ENCODE results near the gene CNNM1.

Gene CNNM1

GRCh38 chr10:99422529-99423096 lies 93.5 kb downstream of the CNNM1 start:
- no peak for DNase-seq

GRCh38 chr10:99424656-99425055 lies 95.5 kb downstream of the CNNM1 start:
- no peak for DNase-seq

DNA sequence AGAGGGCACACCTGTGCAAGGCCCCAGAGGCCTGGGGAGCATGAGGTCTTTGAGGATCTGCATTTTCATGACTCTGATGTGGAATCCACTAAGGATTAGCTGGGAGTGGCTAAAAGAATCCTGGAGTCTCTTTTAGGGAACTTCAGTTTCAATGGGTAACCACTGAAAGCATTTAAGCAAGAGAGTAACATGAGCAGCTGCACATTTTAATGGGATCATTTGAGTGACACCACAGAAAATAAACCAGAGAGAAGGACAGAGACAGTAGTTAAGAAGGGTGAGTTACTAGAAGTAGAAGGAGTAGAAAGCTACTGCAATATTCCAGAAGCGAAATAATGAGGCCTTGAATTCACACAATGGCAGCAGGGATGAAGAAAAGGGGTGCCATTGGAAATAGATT lies 96.0 kb downstream of the CNNM1 start:
- no peak for DNase-seq

- DNase-seq: no peak
Observed at GRCh38 chr10:99426689-99427088, 97.5 kb downstream of the CNNM1 start.

DNA sequence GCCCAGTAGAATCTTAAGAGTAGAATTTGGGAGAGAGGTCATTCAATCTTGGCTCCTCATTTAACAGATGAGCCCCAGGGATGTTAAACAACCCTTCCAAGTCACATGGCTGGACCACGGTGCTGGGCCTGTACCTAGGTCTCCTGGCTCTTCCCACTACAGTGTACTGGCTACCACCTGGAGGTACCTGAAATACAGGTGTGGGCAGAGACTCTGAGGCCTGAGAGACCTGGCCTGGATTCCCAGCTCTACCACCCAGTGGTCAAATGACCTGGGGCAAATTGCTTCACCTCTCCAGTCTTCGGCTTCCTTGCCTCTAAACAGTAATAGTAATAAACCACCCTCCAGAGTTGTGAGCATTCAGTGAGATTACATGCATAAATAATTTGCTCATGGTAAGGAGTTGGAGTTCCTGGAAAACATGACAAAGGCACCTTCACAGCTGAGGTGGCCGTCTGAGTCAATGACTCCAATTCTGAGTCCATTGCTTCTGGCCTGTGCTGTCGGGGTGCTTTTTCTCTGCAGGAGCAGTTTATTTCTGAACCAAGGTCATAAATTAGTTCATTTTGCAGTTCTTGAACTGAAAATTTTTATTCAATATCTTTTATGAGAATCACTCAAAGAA lies 98.5 kb downstream of the CNNM1 start:
- no peak for DNase-seq

- DNase-seq: no peak
Observed at GRCh38 chr10:99429517-99430095, 100.5 kb downstream of the CNNM1 start.

GRCh38 chr10:99430116-99430450 lies 100.9 kb downstream of the CNNM1 start:
- DNase-seq: no peak

DNA sequence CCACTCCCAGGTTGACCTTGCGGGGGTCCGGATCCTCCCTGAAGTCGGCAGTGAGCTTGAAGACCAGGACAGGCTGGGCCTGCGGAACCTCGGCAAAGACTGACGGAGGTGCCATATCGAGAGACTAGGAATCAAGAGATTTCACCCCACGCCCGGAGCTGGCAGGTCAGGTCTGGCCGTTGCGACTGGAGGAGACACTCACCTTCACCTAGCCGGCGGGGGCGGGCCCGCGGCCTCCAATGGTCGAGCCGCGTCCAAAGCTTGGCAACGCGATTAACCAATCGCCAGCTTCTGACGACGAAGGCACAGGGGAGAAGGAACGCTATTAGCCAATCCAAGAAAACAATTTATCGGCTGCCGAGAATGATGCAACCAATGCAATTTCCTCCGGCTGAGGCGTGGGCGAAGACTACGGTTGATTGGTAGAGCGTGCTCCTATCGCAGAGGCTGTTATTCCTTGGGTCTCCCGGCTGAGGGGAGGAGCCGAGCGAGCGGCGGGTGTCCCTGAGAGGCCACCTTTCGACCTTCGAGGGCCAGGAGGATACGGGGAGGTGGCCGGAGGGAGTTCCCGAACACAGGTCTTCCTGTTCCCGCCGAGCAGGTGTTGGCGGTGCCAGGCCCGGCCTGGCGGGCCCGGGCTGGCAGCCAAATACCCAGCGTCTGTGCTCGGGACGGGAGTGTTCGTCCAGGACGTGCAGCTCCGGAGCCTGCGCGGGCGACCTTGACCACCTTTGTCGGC lies 101.5 kb downstream of the CNNM1 start, which contains the start of gene GOT1:
GOT1 (minus strand) TSS at position 174 of the 739 bp plus-strand sequence; CDS start at position 115, 59 bp downstream.
- DNase-seq: peak; percentile 99

GRCh38 chr10:99431190-99431760 lies 102.1 kb downstream of the CNNM1 start:
- DNase-seq: peak; percentile 27

DNA sequence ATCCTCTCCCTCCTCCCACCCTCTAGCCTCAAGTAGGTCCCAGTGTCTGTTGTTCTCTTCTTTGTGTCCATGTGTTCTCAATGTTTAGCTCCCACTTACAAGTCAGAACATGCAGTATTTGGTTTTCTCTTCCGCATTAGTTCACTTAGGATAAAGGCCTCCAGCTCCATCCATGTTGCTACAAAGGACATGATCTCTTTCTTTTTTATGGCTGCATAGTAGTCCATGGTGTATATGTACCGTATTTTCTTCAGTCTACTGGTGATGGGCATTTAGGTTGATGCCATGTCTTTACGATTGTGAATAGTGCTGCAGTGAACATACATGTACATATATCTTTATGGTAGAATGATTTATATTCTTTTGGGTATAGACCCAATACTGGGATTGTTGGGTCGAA lies 102.9 kb downstream of the CNNM1 start:
- no peak for DNase-seq

GRCh38 chr10:99432881-99433280 lies 103.7 kb downstream of the CNNM1 start:
- no peak for DNase-seq

GRCh38 chr10:99433378-99434020 lies 104.3 kb downstream of the CNNM1 start:
- no peak for DNase-seq

DNA sequence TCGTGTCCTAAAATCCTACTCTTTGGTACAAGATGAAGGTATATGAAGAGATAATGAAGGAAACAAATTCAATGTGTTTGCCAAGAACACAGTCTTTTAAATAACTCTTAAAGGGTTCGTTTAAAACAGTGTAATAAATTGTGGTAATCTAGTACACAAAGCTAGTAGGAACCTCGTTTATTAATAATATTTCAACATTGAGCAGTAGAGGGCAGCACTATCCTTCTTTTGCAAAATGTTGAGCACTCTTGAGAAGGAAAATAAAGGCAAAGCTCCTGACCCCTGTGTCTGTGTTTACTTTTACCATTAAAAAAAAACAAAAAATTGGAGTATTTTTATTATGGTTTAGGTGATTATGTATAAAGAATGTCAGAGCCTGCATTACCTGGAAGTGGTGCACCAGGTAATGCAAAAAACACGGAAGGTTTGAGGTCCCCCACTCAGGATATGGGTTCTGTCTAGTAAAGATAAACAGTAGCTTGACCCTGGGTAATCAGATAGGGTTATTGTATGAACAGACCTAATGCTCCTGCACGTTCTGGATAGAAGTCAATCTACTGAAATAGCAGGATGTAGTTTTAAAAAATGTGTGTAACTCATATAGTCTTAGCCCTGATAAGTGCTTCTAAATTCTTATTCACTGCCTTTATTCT lies 107.0 kb downstream of the CNNM1 start:
- DNase-seq: peak; percentile 43

DNA sequence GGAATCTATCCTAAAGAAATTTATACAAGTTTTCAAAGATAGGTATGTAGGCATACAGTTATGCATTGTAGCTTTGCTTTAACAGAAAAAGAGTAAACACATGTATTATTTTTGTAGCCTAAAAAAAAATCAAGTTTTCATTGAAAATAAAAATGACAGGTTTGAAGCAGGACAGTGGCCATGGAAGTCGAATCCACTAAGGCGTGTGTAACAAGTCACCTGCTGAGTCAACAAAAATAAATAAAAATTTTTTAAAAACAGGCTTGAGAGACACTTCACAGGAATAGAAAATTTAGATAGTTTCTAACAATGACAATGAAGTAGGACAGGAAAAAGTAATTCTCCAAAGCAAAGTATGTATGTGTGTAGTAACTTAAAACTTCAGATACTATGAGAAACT lies 109.7 kb downstream of the CNNM1 start:
- DNase-seq: no peak

GRCh38 chr10:99442394-99442793 lies 113.2 kb downstream of the CNNM1 start:
- no peak for DNase-seq

GRCh38 chr10:99443500-99443899 lies 114.3 kb downstream of the CNNM1 start:
- no peak for DNase-seq
